Right lobe of liver (tissue), 4 donors: ENCODE data around the gene RBM38.

Experiments used
- POLR2A ChIP-seq: fragments of 450-650 bp; IDR thresholded peaks from one replicate; pipeline ENCODE4 v1.6.1; 2017; ENCODE audit warnings: antibody characterized with exemption, mild to moderate bottlenecking
- TF ChIP-seq, protein P1 (sequence below), 4 donors: fragments of 200-600 bp in 3 of 4; fragments of 450-650 bp in 1 of 4; IDR thresholded peaks; one replicate each; pipeline versions ENCODE4 v1.5.1 to v1.8.0; 2016 to 2022; ENCODE audit warnings: antibody characterized with exemption in 4 of 4, mild to moderate bottlenecking in 2 of 4
- donor health status: DM: no; HTN: no; CAD: no.
- donor health status: DM: no; HTN: no; CAD: no.
- donor health status: DM: no; HTN: yes; CAD: no.

GRCh38 chr20:57371363-57371762, 19.8 kb upstream of the RBM38 start:
- TF ChIP-seq POLR2A: no peak
- TF ChIP-seq, protein P1, sequence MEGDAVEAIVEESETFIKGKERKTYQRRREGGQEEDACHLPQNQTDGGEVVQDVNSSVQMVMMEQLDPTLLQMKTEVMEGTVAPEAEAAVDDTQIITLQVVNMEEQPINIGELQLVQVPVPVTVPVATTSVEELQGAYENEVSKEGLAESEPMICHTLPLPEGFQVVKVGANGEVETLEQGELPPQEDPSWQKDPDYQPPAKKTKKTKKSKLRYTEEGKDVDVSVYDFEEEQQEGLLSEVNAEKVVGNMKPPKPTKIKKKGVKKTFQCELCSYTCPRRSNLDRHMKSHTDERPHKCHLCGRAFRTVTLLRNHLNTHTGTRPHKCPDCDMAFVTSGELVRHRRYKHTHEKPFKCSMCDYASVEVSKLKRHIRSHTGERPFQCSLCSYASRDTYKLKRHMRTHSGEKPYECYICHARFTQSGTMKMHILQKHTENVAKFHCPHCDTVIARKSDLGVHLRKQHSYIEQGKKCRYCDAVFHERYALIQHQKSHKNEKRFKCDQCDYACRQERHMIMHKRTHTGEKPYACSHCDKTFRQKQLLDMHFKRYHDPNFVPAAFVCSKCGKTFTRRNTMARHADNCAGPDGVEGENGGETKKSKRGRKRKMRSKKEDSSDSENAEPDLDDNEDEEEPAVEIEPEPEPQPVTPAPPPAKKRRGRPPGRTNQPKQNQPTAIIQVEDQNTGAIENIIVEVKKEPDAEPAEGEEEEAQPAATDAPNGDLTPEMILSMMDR (IDR thresholded peaks at IDR 0.05): no peak
